DMS114 treated with DMSO at 0.1 percent for 48 hours (cell line): ENCODE measurements around the gene CD164L2.
"Not testable (repeated sequence)": the region's sequence is repeated elsewhere in the genome, so short reads cannot be mapped to it uniquely, and the experiment has no call there.

Experiments
- DNase-seq: peaks from one replicate; lab custom pipeline; 2025; ENCODE audit not compliant: unreplicated experiment; lab: John Stamatoyannopoulos, UW

The CD164L2 gene

GRCh38 chr1:27391511-27392095 is 8.5 kb upstream of the CD164L2 start:
- DNase-seq, result no peak

GRCh38 chr1:27388337-27389005 is 5.3 kb upstream of the CD164L2 start:
- DNase-seq, result peak; percentile 21

- not testable (repeated sequence) for DNase-seq
Measured at GRCh38 chr1:27384797-27385196, 1.7 kb upstream of the CD164L2 start.

- DNase-seq, result no peak
Measured at GRCh38 chr1:27383661-27384060, 528 bp upstream of the CD164L2 start.

- DNase-seq, result no peak
Measured at GRCh38 chr1:27381969-27382762, 967 bp downstream of the CD164L2 start.

- DNase-seq, result no peak
Measured at GRCh38 chr1:27380766-27381733, 2.1 kb downstream of the CD164L2 start.

GRCh38 chr1:27380224-27380623 is 2.9 kb downstream of the CD164L2 start:
- no peak for DNase-seq

- DNase-seq, result no peak
Measured at GRCh38 chr1:27379564-27380122, 3.5 kb downstream of the CD164L2 start.

GRCh38 chr1:27377760-27378495 is 5.2 kb downstream of the CD164L2 start:
- DNase-seq, result no peak

- no peak for DNase-seq
Measured at GRCh38 chr1:27374362-27375086, 8.6 kb downstream of the CD164L2 start, which contains the start of gene FCN3. Gene FCN3, minus strand, starts transcription at chr1:27374824. Its CDS starts 6 bp downstream, at chr1:27374818.

- no peak for DNase-seq
Measured at GRCh38 chr1:27372808-27373690, 10.1 kb downstream of the CD164L2 start.

- no peak for DNase-seq
Measured at GRCh38 chr1:27372022-27372807, 10.9 kb downstream of the CD164L2 start.

GRCh38 chr1:27368869-27369582 is 14.1 kb downstream of the CD164L2 start:
- peak; percentile 23 for DNase-seq

GRCh38 chr1:27367160-27367650 is 15.9 kb downstream of the CD164L2 start:
- DNase-seq, result no peak

GRCh38 chr1:27366411-27367159 is 16.5 kb downstream of the CD164L2 start, which contains the start of gene MAP3K6:
Gene MAP3K6, minus strand, starts transcription at chr1:27366961. Its CDS starts 364 bp downstream, at chr1:27366597.
- peak; percentile 61 for DNase-seq

GRCh38 chr1:27366113-27366410 is 17.1 kb downstream of the CD164L2 start:
- peak; percentile 78 for DNase-seq
